Progenitor cell of endocrine pancreas (in vitro differentiated cells): ENCODE data around the gene OLIG3. TPM values are rescaled to one million over a fixed set of nuclear protein-coding genes. Genes with fewer than 3 reads are reported as not detected.

ENCODE experiments used
- DNase-seq: peaks from one replicate; pipeline ENCODE4 v3.0.0; 2021; ENCODE audit warnings: low spot score; ENCODE audit not compliant: unreplicated experiment
- H3K27ac Mint-ChIP-seq: 2 replicates; pipeline ENCODE4 v1.8.0; 2021; ENCODE audit warnings: mild to moderate bottlenecking, moderate library complexity, mixed read lengths
- H3K27me3 Mint-ChIP-seq: 2 replicates; pipeline ENCODE4 v1.8.0; 2021; ENCODE audit warnings: mixed read lengths
- H3K36me3 Mint-ChIP-seq: 2 replicates; pipeline ENCODE4 v1.8.0; 2022; ENCODE audit warnings: mixed read lengths; ENCODE audit not compliant: insufficient read depth
- H3K4me1 Mint-ChIP-seq: 2 replicates; pipeline ENCODE4 v1.8.0; 2021; ENCODE audit warnings: low read depth, mixed read lengths
- H3K4me3 Mint-ChIP-seq: 2 replicates; pipeline ENCODE4 v1.8.0; 2021; ENCODE audit warnings: low read depth, mild to moderate bottlenecking, moderate library complexity, mixed read lengths
- H3K9me3 Mint-ChIP-seq: 2 replicates; pipeline ENCODE4 v1.8.0; 2021; ENCODE audit warnings: low read depth, mixed read lengths
- total RNA-seq: library from RNA; stranded (reverse); gene quantifications from 2 replicates; pipeline ENCODE4 v1.2.1, GENCODE V29; 2021
- TF ChIP-seq, protein P1 (sequence below): fragments of 200-600 bp; sonication (generic); IDR thresholded peaks from one replicate; pipeline ENCODE4 v1.5.0; 2021; ENCODE audit warnings: antibody characterized with exemption, mild to moderate bottlenecking; ENCODE audit not compliant: unreplicated experiment

Gene OLIG3
- total RNA-seq, 1 donor from 2014 or later: not detected

DNA sequence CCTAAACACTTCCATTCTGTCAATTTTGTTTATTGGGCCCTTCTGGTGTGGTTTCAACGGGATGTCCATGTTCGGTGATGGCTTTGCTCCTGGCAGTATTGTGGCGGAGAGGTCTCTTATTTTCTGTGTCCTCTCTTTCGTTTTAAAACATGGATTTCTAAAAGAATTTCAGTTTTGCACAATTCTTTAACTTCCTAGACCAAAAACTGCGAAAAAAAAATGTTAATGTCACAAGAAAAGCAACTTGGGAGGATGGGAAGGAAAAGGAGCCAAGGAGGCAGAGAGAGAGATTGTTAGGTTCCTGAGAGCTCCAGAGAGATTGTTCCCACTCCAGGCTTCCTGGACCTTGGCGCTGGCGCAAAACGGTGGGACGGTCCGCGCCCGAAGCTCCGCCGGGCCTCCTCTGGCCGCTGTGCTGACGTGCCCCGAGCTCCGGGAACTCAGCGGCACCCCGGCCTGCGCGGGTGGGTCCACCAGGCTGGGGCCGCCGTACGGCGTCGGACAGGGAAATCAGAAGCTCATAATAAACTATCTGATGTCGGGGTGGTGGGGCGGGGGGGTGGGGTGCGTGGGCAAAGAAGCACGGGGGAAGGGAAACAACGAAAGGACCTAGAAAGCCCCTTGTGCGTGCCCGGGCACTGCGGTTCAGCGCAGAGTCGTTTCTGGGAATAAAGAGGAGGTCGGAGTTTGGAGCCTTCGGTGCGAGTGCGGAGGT, 951 bp upstream of the OLIG3 start:
- TF ChIP-seq, protein P1, sequence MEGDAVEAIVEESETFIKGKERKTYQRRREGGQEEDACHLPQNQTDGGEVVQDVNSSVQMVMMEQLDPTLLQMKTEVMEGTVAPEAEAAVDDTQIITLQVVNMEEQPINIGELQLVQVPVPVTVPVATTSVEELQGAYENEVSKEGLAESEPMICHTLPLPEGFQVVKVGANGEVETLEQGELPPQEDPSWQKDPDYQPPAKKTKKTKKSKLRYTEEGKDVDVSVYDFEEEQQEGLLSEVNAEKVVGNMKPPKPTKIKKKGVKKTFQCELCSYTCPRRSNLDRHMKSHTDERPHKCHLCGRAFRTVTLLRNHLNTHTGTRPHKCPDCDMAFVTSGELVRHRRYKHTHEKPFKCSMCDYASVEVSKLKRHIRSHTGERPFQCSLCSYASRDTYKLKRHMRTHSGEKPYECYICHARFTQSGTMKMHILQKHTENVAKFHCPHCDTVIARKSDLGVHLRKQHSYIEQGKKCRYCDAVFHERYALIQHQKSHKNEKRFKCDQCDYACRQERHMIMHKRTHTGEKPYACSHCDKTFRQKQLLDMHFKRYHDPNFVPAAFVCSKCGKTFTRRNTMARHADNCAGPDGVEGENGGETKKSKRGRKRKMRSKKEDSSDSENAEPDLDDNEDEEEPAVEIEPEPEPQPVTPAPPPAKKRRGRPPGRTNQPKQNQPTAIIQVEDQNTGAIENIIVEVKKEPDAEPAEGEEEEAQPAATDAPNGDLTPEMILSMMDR: no peak
- H3K27me3 Mint-ChIP-seq: peaks cover 98% of the 10 kb centered on the region
- H3K36me3 Mint-ChIP-seq: no peaks in the 10 kb centered on the region
- DNase-seq: no peak
- H3K27ac Mint-ChIP-seq: peak overlapping the region; percentile 60
- no peak overlapping the region for H3K4me3 Mint-ChIP-seq
- no peaks in the 10 kb centered on the region for H3K9me3 Mint-ChIP-seq
- peaks cover 4% of the 10 kb centered on the region for H3K4me1 Mint-ChIP-seq

DNA sequence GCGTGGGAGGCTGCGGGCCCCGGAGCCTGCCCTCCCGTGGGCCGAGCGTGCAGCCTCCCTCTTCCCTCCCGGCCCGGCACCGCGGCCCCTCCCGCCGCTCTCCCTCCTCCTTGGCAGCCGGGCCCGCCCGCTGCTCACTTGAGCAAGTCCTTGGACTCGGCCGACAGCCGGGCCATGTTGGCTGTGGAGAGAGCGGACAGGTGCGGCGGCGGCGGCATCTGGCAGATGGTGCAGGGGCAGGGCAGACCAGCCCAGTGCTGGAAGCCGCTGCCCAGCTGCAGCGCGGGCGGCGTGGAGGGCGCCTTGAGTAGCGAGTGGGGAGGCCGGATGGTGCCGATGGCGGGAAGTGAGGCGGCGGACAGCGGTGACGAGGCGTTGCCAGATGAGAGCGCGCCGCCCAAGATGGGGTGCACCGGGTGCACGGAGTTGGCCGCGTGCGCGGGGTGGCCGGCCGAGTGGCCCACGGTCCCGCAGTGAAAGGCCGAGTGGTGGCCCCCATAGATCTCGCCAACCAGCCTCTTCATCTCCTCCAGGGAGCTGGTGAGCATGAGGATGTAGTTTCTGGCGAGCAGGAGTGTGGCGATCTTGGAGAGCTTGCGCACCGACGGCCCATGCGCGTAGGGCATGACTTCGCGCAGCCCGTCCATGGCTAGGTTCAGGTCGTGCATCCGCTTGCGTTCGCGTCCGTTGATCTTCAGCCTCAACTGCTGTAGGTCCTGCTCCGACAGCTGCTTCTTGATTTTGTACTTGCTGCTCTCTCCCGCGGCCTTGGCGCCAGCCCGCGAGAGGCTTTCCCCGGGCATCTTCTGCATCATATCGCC, 766 bp downstream of the OLIG3 start:
- TF ChIP-seq, protein P1: no peak
- Mint-ChIP-seq H3K4me1 (peaks cover 8% of the 10 kb centered on the region), H3K27ac (peak overlapping the region; percentile 52), H3K4me3 (no peak overlapping the region), H3K9me3 (no peaks in the 10 kb centered on the region), H3K36me3 (no peaks in the 10 kb centered on the region), H3K27me3 (peaks cover 99% of the 10 kb centered on the region)
- DNase-seq: no peak

DNA sequence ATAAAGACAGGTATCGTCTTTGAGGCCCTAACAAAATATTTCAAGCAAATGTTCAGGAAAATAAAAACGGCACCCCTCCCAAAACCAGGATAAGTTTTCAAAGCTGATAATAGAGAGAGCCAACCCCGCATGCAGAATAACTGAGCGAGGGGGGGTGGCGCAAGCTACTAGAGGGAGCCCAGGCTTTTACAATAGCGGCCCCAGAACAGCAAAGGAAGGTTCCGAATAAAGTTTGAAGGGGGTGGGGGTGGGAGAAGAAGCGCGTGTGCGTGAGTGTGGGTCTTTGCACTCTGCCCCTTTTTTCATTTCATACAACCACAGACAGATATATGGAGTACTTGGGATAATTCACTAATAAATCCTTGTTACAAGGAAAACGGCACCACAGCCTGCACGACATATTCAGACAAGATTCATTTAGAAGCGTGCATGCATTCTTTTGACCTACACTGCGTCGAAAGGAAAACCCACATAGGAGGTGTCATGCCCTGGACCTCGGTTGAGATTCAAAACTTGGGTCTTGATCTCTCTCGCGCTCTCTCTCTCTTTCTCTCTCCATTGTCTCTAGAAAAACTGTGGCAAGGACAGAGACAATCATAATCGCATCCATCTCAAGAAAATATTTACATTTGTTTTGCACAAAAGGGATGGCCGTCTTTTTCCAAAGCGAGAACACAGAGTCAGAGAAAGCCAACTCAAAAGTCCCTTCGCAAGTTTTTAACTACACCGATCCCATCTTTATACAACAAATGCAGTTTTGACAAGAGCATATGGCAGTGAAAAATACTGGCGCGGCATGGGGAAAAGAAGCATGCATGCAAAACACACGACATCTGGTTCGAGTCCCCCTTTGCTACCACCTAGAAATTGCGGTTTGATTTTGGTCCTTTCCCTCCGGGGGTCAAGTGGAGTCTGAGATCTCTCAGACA, 1.6 kb downstream of the OLIG3 start:
- TF ChIP-seq, protein P1: no peak
- no peak for DNase-seq
- no peaks in the 10 kb centered on the region for H3K36me3 Mint-ChIP-seq
- H3K4me1 Mint-ChIP-seq: peaks cover 7% of the 10 kb centered on the region
- H3K27me3 Mint-ChIP-seq: peaks cover 97% of the 10 kb centered on the region
- peak overlapping the region; percentile 17 for H3K27ac Mint-ChIP-seq
- H3K9me3 Mint-ChIP-seq: no peaks in the 10 kb centered on the region
- peak overlapping the region; percentile 20 for H3K4me3 Mint-ChIP-seq

DNA sequence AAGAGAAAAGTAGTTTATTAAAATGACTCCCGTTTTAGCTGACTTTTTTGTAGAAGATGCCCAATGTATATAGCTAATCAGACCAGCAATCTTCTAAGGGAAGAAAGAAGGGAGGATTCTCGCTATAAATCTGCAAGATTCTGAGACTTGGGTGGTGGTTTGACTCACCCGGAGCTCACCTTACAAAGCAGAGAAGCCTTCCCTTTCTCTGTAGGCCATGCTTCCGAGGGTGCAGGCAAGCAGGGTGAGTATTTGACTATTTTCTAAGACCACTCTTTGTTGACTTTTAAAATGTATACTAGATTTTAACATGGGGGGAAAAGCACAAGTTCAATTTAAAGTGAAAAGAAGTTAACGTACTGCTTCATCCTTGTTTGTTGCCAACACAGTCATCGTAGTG, 2.7 kb downstream of the OLIG3 start:
- H3K27me3 Mint-ChIP-seq: peaks cover 97% of the 10 kb centered on the region
- H3K36me3 Mint-ChIP-seq: no peaks in the 10 kb centered on the region
- no peak for DNase-seq
- H3K4me3 Mint-ChIP-seq: no peak overlapping the region
- TF ChIP-seq, protein P1: no peak
- H3K27ac Mint-ChIP-seq: no peak overlapping the region
- peaks cover 4% of the 10 kb centered on the region for H3K4me1 Mint-ChIP-seq
- H3K9me3 Mint-ChIP-seq: no peaks in the 10 kb centered on the region

DNA sequence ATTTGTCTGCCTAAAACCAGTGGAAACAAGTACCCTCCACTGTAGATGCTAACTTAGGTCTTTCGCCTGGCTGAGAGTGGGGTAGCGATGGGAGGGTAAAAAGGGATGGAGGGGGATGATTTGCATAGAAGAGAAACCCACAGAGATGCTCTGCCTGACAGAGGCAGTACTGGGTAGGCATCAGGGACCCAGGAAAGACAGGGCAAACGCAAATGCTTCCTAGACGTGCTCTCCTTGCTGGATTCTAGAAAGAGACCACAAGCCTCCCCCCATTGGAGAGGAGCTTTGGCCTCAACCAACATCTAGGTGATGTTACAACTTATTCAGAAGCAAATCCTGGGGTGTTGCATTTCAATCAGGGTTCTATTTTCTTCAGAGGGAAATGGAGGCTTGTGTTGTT, 3.2 kb downstream of the OLIG3 start:
- H3K27ac Mint-ChIP-seq: no peak overlapping the region
- H3K4me3 Mint-ChIP-seq: no peak overlapping the region
- no peaks in the 10 kb centered on the region for H3K36me3 Mint-ChIP-seq
- TF ChIP-seq, protein P1: no peak
- no peak for DNase-seq
- H3K4me1 Mint-ChIP-seq: peaks cover 4% of the 10 kb centered on the region
- H3K27me3 Mint-ChIP-seq: peaks cover 97% of the 10 kb centered on the region
- H3K9me3 Mint-ChIP-seq: no peaks in the 10 kb centered on the region
